IMR-90 (cell line): ENCODE results near the gene EPC1.

Experiments used
- FOS ChIP-seq: fragments of 150-350 bp; IDR thresholded peaks from 2 replicates; pipeline ENCODE4 v1.6.1; 2016; ENCODE audit warnings: low read depth, low read length
- POLR2A ChIP-seq: IDR thresholded peaks from 2 replicates; pipeline ENCODE4 v1.6.1; 2012; ENCODE audit warnings: mild to moderate bottlenecking, low read depth, low read length
- RCOR1 ChIP-seq: IDR thresholded peaks from 2 replicates; pipeline ENCODE4 v1.6.1; 2012; ENCODE audit warnings: mild to moderate bottlenecking, low read length, improper control_type of control experiment; ENCODE audit not compliant: insufficient replicate concordance
- TF ChIP-seq, protein P1 (sequence below): conservative IDR thresholded peaks from 2 replicates; pipeline ENCODE4 v1.5.1; 2012; ENCODE audit warnings: mild to moderate bottlenecking, low read depth, low read length, improper control_type of control experiment

DNA sequence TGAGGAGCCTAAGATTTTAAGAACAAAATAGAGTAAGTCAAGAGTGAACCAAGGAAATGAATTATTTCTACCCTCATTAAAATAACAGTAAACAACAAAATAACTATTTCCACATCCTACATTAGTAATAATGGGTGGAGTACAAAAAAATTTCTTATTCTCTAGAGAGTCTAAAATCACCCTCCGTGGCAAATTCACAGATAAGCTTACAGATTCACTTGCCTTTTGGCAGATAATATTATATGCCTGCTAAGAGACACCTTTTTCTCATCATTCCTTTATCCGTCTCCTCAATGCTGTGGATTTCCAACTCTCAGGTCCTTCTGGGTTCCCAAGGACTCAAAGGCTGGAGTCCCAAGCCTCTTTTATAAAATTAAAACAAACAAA lies 2.2 kb upstream of the EPC1 start:
- no peak for TF ChIP-seq POLR2A
- TF ChIP-seq, protein P1, sequence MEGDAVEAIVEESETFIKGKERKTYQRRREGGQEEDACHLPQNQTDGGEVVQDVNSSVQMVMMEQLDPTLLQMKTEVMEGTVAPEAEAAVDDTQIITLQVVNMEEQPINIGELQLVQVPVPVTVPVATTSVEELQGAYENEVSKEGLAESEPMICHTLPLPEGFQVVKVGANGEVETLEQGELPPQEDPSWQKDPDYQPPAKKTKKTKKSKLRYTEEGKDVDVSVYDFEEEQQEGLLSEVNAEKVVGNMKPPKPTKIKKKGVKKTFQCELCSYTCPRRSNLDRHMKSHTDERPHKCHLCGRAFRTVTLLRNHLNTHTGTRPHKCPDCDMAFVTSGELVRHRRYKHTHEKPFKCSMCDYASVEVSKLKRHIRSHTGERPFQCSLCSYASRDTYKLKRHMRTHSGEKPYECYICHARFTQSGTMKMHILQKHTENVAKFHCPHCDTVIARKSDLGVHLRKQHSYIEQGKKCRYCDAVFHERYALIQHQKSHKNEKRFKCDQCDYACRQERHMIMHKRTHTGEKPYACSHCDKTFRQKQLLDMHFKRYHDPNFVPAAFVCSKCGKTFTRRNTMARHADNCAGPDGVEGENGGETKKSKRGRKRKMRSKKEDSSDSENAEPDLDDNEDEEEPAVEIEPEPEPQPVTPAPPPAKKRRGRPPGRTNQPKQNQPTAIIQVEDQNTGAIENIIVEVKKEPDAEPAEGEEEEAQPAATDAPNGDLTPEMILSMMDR: no peak
- no peak for TF ChIP-seq FOS
- TF ChIP-seq RCOR1: no peak
